HCT116 (cell line): Measurements from ENCODE around the gene HPCA.

Experiments used
- EZH2phosphoT487 ChIP-seq: fragments of 200-600 bp; IDR thresholded peaks from 2 replicates; pipeline ENCODE4 v1.6.1; 2018; ENCODE audit warnings: antibody characterized with exemption, borderline replicate concordance
- TF ChIP-seq, protein P1 (sequence below), 3 experiments: fragments of 200-600 bp in 1 of 3; sonication (generic) in 1 of 3; IDR thresholded peaks in 2 of 3; conservative IDR thresholded peaks in 1 of 3; 2 replicates each; pipeline ENCODE4 v1.5.1; 2012 to 2017; ENCODE audit warnings: low read depth in 2 of 3, low read length in 2 of 3, antibody characterized with exemption in 1 of 3, borderline replicate concordance in 1 of 3, control low read depth in 1 of 3, mild to moderate bottlenecking in 1 of 3, mixed read lengths in 1 of 3, mixed run types in 1 of 3, moderate library complexity in 1 of 3; ENCODE audit not compliant: insufficient read depth in 1 of 3

DNA sequence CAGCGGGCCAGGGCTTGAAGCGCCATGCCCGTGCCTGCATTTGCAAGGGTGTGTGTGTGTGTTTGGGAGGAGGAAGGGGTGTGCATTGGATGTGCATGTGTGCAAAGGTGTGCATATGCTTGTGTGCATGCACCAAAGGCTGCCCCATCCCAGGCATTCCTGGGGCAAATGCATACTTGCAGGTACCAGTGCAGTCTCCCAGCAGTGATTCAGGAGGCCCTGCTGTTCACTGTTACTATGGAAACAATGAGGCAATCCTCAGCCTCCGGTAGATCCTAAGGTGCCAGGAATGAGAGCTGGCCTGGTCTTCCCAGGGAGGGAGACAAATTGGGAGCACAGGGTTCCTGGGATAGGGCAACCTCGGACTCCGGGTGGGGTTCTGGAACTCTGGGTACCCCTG lies 8.1 kb upstream of the HPCA start:
- TF ChIP-seq EZH2phosphoT487, result no peak
- TF ChIP-seq, protein P1, sequence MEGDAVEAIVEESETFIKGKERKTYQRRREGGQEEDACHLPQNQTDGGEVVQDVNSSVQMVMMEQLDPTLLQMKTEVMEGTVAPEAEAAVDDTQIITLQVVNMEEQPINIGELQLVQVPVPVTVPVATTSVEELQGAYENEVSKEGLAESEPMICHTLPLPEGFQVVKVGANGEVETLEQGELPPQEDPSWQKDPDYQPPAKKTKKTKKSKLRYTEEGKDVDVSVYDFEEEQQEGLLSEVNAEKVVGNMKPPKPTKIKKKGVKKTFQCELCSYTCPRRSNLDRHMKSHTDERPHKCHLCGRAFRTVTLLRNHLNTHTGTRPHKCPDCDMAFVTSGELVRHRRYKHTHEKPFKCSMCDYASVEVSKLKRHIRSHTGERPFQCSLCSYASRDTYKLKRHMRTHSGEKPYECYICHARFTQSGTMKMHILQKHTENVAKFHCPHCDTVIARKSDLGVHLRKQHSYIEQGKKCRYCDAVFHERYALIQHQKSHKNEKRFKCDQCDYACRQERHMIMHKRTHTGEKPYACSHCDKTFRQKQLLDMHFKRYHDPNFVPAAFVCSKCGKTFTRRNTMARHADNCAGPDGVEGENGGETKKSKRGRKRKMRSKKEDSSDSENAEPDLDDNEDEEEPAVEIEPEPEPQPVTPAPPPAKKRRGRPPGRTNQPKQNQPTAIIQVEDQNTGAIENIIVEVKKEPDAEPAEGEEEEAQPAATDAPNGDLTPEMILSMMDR (IDR thresholded peaks at IDR 0.05 in 2 of 3, conservative IDR thresholded peaks at IDR 0.05 in 1 of 3; ENCODE audit: borderline replicate concordance in 1 of 3, insufficient read depth in 1 of 3, low read depth in 2 of 3, low read length in 2 of 3), result no peak
